ENCODE results near the gene DHDH. TPM values are rescaled to one million over a fixed set of nuclear protein-coding genes. Genes with fewer than 3 reads are reported as not detected.

DHDH gene
- total RNA-seq, 4 donors from 2014 or later = 0.57 TPM; not detected in 3

- no peak for TF ChIP-seq EP300 (IDR thresholded peaks at IDR 0.05)
- TF ChIP-seq POLR2AphosphoS5 (IDR thresholded peaks at IDR 0.05) = no peak
- TF ChIP-seq POLR2A (IDR thresholded peaks at IDR 0.05; ENCODE audit: low read depth) = no peak
- no peak for TF ChIP-seq CTCF (IDR thresholded peaks at IDR 0.05)
- Histone ChIP-seq H3K9me3 (no peaks in the 10 kb centered on the region), H3K27ac (replicated peaks in 1 of 4) (peak overlapping the region; percentile 53 to 93 (median 92)), H3K27me3 (no peaks in the 10 kb centered on the region), H3K4me1 (peaks cover 47 to 58% (median 55%) of the 10 kb centered on the region in 4 donors), H3K4me3 (no peak overlapping the region), H3K36me3 (peaks cover 20 to 75% (median 64%) of the 10 kb centered on the region in 4 donors)
- no peak for DNase-seq (ENCODE audit: extremely low spot score)
- 62% methylated on average over 4 of the region's 4 CpGs for WGBS
- intact Hi-C loops (cut with DNase I) = loop anchor here (5.0 kb wide), 1 partner anchor 96 kb away; the partner anchor contains the start of gene PPP1R15A
Measured at GRCh38 chr19:48968179-48968661, 34.7 kb downstream of the DHDH start.

- Histone ChIP-seq H3K4me1 (peaks cover 41 to 52% (median 49%) of the 10 kb centered on the region in 4 donors), H3K4me3 (no peak overlapping the region), H3K36me3 (peaks cover 26 to 81% (median 70%) of the 10 kb centered on the region in 4 donors), H3K27ac (replicated peaks in 1 of 4) (peak overlapping the region in 3 of 4 donors; percentile 17 to 93 (median 93)), H3K27me3 (no peaks in the 10 kb centered on the region), H3K9me3 (no peaks in the 10 kb centered on the region)
- no peak for DNase-seq (ENCODE audit: extremely low spot score)
- intact Hi-C loops (cut with DNase I) = loop anchor here (5.0 kb wide), 1 partner anchor 97 kb away; the partner anchor contains the start of gene PPP1R15A
- WGBS = 55% methylated on average over 5 of the region's 15 CpGs
- no peak for TF ChIP-seq POLR2AphosphoS5 (IDR thresholded peaks at IDR 0.05)
- TF ChIP-seq POLR2A (IDR thresholded peaks at IDR 0.05; ENCODE audit: low read depth) = no peak
- no peak for TF ChIP-seq EP300 (IDR thresholded peaks at IDR 0.05)
- no peak for TF ChIP-seq CTCF (IDR thresholded peaks at IDR 0.05)
Measured at GRCh38 chr19:48968813-48969218, 35.3 kb downstream of the DHDH start.

GRCh38 chr19:48969276-48970138 is 36.0 kb downstream of the DHDH start:
- Histone ChIP-seq H3K4me1 (peaks cover 35 to 45% (median 42%) of the 10 kb centered on the region in 4 donors), H3K36me3 (peaks cover 31 to 88% (median 77%) of the 10 kb centered on the region in 4 donors), H3K4me3 (no peak overlapping the region), H3K9me3 (no peaks in the 10 kb centered on the region), H3K27ac (replicated peaks in 1 of 4) (peak overlapping the region in 2 of 4 donors; percentile 93), H3K27me3 (no peaks in the 10 kb centered on the region)
- DNase-seq (ENCODE audit: extremely low spot score) = no peak
- WGBS = 94% methylated on average over 39 of the region's 45 CpGs
- intact Hi-C loops (cut with DNase I) = loop anchor here (5.0 kb wide), 2 partner anchors 97 to 182 kb away; partner anchors contain the start of gene PPP1R15A
- no peak for TF ChIP-seq EP300 (IDR thresholded peaks at IDR 0.05)
- no peak for TF ChIP-seq POLR2A (IDR thresholded peaks at IDR 0.05; ENCODE audit: low read depth)
- TF ChIP-seq POLR2AphosphoS5 (IDR thresholded peaks at IDR 0.05) = no peak
- TF ChIP-seq CTCF (IDR thresholded peaks at IDR 0.05) = no peak

GRCh38 chr19:48970139-48970766 is 36.8 kb downstream of the DHDH start:
- peaks cover 32 to 41% (median 38%) of the 10 kb centered on the region in 4 donors for H3K4me1 ChIP-seq
- DNase-seq (ENCODE audit: extremely low spot score) = no peak
- intact Hi-C loops (cut with DNase I) = loop anchor here (5.0 kb wide), 1 partner anchor 183 kb away; no protein-coding TSS in a partner anchor
- H3K27me3 ChIP-seq = no peaks in the 10 kb centered on the region
- no peaks in the 10 kb centered on the region for H3K9me3 ChIP-seq
- H3K27ac ChIP-seq (replicated peaks in 1 of 4) = peak overlapping the region in 3 of 4 donors; percentile 32 to 61 (median 51)
- TF ChIP-seq EP300 (IDR thresholded peaks at IDR 0.05) (no peak), POLR2A (IDR thresholded peaks at IDR 0.05; ENCODE audit: low read depth) (no peak), CTCF (IDR thresholded peaks at IDR 0.05) (no peak), POLR2AphosphoS5 (IDR thresholded peaks at IDR 0.05) (no peak)
- H3K4me3 ChIP-seq = no peak overlapping the region
- WGBS = 85% methylated on average over 23 of the region's 23 CpGs
- H3K36me3 ChIP-seq = peaks cover 31 to 96% (median 82%) of the 10 kb centered on the region in 4 donors

Data from esophagus muscularis mucosa (tissue), 4 donors.